H1 (cell line): ENCODE data around the gene AURKB. TPM values are rescaled to one million over a fixed set of nuclear protein-coding genes. Genes with fewer than 3 reads are reported as not detected.

Experiments
- CEBPB ChIP-seq: IDR thresholded peaks from 2 replicates; pipeline ENCODE4 v1.6.1; 2012; ENCODE audit warnings: low read depth, low read length
- E2F6 ChIP-seq: IDR thresholded peaks from 2 replicates; pipeline ENCODE4 v1.6.1; 2012; ENCODE audit warnings: inconsistent platforms
- KDM4A ChIP-seq: IDR thresholded peaks from one replicate; pipeline ENCODE4 v1.7.1; 2012; ENCODE audit warnings: low read depth, mild to moderate bottlenecking, moderate library complexity, low read length, inconsistent platforms; ENCODE audit not compliant: severe bottlenecking
- KDM5A ChIP-seq: fragments of 200-600 bp; IDR thresholded peaks from 2 replicates; pipeline ENCODE4 v1.7.1; 2012; ENCODE audit warnings: mild to moderate bottlenecking, low read length, inconsistent platforms, mixed read lengths
- RAD21 ChIP-seq, 2 experiments: IDR thresholded peaks in 1 of 2; conservative IDR thresholded peaks in 1 of 2; 2 replicates each; pipeline ENCODE4 v1.6.1; 2011; ENCODE audit warnings: low read depth in 2 of 2, low read length in 2 of 2, improper control_type of control experiment in 1 of 2, inconsistent platforms in 1 of 2, mild to moderate bottlenecking in 1 of 2, moderate library complexity in 1 of 2
- RXRA ChIP-seq: IDR thresholded peaks from 2 replicates; pipeline ENCODE4 v1.6.1; 2011; ENCODE audit warnings: low read depth, mild to moderate bottlenecking, low read length, moderate library complexity; ENCODE audit not compliant: insufficient read depth
- TAF1 ChIP-seq: IDR thresholded peaks from 2 replicates; pipeline ENCODE4 v1.6.1; 2011; ENCODE audit warnings: mild to moderate bottlenecking, low read depth, low read length
- TBP ChIP-seq: IDR thresholded peaks from 2 replicates; pipeline ENCODE4 v1.6.1; 2011; ENCODE audit warnings: low read depth, low read length, improper control_type of control experiment
- polyA plus RNA-seq, 7 experiments: library from polyadenylated mRNA; depleted of rRNA in 3 of 7; stranded (reverse) in 5 of 7; unstranded in 2 of 7; fragments of >200 nt in 5 of 7; fragments of 200-250 nt in 2 of 7; gene quantifications; 1 replicate in 5 of 7; 2 replicates in 1 of 7; 4 replicates in 1 of 7; pipeline versions ENCODE4 v1.2.1 to v1.2.3, GENCODE V29; 2011 to 2013; ENCODE audit warnings: missing spikeins in 2 of 7, mixed read lengths in 2 of 7
- total RNA-seq: library from RNA; stranded (reverse); fragmentation: NEBNext Ultra II Directional; extraction: Animal tissue kit (Norgen Biotek cat#: 25700); gene quantifications from 2 replicates; pipeline ENCODE4 v1.2.1, GENCODE V29; 2021

Gene AURKB
- total and polyA plus RNA-seq, 2 of the 8 experiments (the other 6 are each of a cell fraction or from before 2014, with no cell fraction given), result 102 to 160 TPM

GRCh38 chr17:8223356-8224126 is 13.2 kb upstream of the AURKB start (continued):
- TF ChIP-seq KDM4A, result peak; percentile 51
- TF ChIP-seq KDM5A, result no peak
- no peak for TF ChIP-seq RXRA
- peak; percentile 89 for TF ChIP-seq E2F6
- peak in 1 of 2 experiments; percentile 7; a peak in 1 of 4 replicates for TF ChIP-seq RAD21 (IDR thresholded peaks at IDR 0.05 in 1 of 2, conservative IDR thresholded peaks at IDR 0.05 in 1 of 2; ENCODE audit: low read depth in 2 of 2, low read length in 2 of 2)
- no peak for TF ChIP-seq CEBPB
- no peak; the same call in 1 of the 2 replicates for TF ChIP-seq TBP
- TF ChIP-seq TAF1, result peak; percentile 38; the same call in 1 of the 2 replicates
